HUES48 (cell line): ENCODE measurements around the gene CCDC27.
"Not testable (repeated sequence)": the region's sequence is repeated elsewhere in the genome, so short reads cannot be mapped to it uniquely, and the experiment has no call there.

Source experiments
- H3K27ac ChIP-seq: one replicate; pipeline ENCODE4 v1.7.0; 2013; ENCODE audit warnings: low read depth, low read length, inconsistent platforms
- H3K27me3 ChIP-seq: 2 replicates; pipeline ENCODE4 v1.6.1; 2013; ENCODE audit warnings: mild to moderate bottlenecking, low read length; ENCODE audit not compliant: control insufficient read depth, insufficient read depth
- H3K36me3 ChIP-seq: 2 replicates; pipeline ENCODE4 v1.6.1; 2013; ENCODE audit warnings: low read length; ENCODE audit not compliant: control insufficient read depth, insufficient read depth
- H3K4me1 ChIP-seq: 2 replicates; pipeline ENCODE4 v1.6.1; 2013; ENCODE audit warnings: mild to moderate bottlenecking, low read length; ENCODE audit not compliant: control insufficient read depth, insufficient read depth
- H3K4me3 ChIP-seq: 2 replicates; pipeline ENCODE4 v1.5.1; 2013; ENCODE audit warnings: mild to moderate bottlenecking, low read depth, low read length
- H3K9ac ChIP-seq: 2 replicates; pipeline ENCODE4 v1.6.1; 2013; ENCODE audit warnings: mild to moderate bottlenecking, low read depth, low read length, moderate library complexity
- H3K9me3 ChIP-seq: 2 replicates; pipeline ENCODE4 v1.6.1; 2013; ENCODE audit warnings: low read length; ENCODE audit not compliant: control insufficient read depth, insufficient read depth

Gene CCDC27

DNA sequence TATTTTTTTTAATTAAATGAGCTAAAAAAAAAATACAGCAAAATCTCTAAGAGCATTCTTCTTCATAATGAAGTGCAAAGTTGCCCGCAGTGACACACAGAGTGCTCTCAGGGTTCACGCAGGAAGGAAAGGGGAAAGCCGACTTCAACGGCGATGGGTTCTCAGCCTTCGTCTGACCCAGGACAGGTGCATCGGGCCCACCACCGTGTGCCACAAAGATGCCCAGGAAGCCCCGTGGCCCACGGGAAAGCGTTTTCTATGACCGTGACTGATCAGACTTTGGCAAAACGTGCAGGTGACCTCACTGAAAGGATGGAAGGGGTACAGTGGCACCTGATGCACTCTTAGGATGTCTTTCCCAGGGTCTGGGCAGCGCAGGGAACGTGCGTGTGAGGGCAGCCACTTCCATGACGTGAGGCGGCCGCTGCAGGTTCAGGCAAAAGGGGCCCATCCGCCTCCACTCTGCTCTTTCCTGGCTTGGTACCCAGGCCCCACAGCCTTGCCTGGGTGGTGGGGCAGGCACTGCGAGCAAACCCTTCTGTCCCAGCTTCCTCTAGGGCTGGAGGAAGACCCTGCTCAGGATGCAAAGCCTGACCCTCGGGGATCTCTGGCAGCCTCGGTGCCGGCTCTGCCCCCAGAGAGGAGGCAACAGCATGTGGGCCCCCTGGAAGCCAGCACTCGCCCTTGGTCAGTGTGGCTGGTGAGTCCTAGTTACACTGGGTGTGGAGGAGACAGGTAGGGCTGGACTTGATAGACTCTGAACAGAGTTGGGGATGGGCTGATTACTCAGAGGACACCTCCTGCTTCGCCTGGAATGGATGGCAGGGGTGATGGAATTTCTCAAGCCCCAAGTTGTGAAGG lies 35.7 kb downstream of the CCDC27 start:
- Histone ChIP-seq H3K27me3 (no peaks in the 10 kb centered on the region), H3K9ac (no peak overlapping the region), H3K4me3 (no peak overlapping the region), H3K27ac (no peak overlapping the region), H3K9me3 (no peaks in the 10 kb centered on the region), H3K4me1 (peaks cover 12% of the 10 kb centered on the region), H3K36me3 (peaks cover 58% of the 10 kb centered on the region)

DNA sequence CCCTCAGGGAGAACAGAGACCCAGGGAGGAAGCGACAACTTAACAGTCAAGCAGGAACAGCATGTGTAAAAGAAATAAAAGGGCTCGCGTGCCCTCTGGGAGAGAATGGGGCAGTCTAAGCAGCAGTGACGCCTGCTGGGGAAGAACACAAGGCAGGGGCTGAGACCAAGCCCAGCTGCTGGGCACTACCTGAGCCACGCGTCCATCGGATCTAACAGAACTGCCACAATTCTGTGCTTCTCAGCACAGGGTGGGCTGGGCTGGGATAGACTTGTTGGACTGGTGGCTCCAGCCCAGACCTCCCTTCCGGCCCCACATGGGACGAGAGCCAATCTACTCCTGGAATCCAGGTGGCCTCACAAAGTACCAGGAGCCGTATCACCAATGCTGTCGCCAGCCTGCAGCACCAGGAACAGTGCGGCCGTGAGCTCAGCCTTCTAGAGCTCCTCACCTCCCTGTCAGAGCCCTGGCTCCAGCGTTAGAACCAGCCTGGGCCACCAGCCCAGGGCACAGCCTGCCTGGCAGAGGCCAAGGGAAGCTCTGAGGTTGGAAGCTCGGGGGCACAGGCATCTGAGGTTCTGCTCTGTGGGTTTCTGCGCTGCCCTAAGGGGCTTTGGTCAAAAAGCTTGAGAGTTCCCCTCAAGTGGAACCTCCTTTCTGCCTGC lies 36.6 kb downstream of the CCDC27 start:
- H3K36me3 ChIP-seq: peaks cover 49% of the 10 kb centered on the region
- peaks cover 14% of the 10 kb centered on the region for H3K4me1 ChIP-seq
- H3K9me3 ChIP-seq: no peaks in the 10 kb centered on the region
- no peak overlapping the region for H3K9ac ChIP-seq
- H3K4me3 ChIP-seq: no peak overlapping the region
- H3K27ac ChIP-seq: no peak overlapping the region
- no peaks in the 10 kb centered on the region for H3K27me3 ChIP-seq

DNA sequence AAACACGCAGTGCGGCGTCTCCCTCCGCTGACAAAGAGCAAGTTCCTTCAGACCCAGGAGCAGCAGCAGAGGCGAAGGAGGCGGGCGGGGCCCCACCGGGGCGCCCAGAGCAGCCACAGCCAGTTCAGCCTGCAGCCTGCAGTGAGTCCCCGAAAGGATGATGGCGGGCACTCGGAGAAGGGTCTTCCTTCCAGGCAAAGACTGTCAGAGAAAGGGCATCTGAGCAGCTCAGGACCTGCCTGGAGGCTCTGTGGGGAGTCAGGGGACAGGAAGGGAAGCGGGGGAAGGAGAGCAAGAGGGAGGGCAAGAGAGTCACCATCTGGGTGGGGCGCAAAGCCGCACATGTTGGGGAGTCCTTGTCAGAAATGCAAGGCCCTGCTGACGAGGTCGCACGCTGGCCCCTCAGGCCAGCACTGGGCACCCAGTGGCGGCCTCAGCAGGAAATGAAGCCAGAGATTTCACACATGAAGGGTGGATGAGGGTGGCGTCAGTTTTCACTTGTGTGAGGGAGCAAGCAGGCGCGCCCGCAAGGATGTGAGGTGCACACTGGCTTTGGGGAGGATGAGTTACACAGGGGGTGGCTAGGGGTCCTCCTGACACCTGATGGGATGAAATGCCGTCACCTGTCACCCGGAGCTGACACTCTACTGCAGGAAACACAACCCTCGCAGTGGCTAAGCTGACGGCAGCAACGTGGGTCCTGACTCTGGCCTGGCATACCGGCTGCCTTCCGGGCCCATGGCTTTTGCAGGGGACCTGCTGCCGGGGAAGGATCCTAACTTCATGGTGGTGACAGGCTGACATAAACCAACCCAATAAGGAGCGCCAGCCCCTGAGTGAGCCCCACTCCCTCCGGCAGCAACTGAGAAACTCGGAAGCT lies 37.4 kb downstream of the CCDC27 start:
- no peak overlapping the region for H3K4me3 ChIP-seq
- no peak overlapping the region for H3K27ac ChIP-seq
- H3K9me3 ChIP-seq: no peaks in the 10 kb centered on the region
- peaks cover 14% of the 10 kb centered on the region for H3K4me1 ChIP-seq
- peaks cover 41% of the 10 kb centered on the region for H3K36me3 ChIP-seq
- H3K9ac ChIP-seq: no peak overlapping the region
- H3K27me3 ChIP-seq: no peaks in the 10 kb centered on the region

DNA sequence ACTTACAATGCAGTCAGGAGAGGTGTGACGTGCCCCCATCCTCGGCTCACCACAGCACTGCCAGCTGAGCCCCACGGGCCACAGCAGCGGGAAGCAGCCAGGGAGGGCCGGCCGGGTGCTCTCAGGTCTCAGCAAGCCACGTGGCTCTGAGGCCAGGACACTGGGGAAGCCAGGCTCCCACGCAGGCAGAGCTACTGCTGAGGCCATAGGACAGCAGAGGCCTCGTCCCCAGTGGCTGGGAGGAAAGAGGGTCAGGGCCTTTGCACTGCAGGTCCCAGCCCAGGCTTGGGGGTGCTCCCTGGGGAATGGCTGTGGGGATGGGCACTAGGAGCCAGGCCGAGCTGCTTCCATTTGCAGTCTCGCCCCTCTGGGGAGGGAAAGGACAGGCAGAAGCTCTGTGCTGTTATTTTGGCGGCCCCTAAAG lies 38.3 kb downstream of the CCDC27 start:
- Histone ChIP-seq H3K36me3 (peaks cover 34% of the 10 kb centered on the region), H3K9me3 (no peaks in the 10 kb centered on the region), H3K27ac (no peak overlapping the region), H3K4me1 (peaks cover 19% of the 10 kb centered on the region), H3K9ac (no peak overlapping the region), H3K4me3 (no peak overlapping the region), H3K27me3 (no peaks in the 10 kb centered on the region)

DNA sequence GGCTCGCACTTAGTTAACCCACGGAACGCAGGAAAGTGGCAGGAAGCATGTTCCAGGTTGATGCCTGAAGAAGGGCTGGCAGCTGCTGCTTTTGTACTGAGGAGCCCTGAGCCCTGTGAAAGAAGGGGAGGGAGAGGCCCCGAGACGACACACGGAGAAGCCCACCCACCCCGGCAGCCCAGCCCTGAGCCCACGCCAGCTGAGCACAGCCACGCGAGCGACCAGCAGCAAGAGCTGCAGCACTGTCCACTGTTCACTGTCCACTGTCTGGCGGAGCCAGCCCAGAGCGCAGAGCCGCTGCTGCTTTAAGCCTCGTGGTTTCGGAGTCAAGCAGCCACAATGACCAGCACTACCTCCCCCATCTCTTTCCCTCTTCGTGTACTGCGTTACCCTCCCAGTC lies 38.7 kb downstream of the CCDC27 start:
- Histone ChIP-seq H3K4me3 (no peak overlapping the region), H3K9me3 (no peaks in the 10 kb centered on the region), H3K36me3 (peaks cover 29% of the 10 kb centered on the region), H3K27me3 (no peaks in the 10 kb centered on the region), H3K9ac (no peak overlapping the region), H3K4me1 (peaks cover 19% of the 10 kb centered on the region), H3K27ac (no peak overlapping the region)

DNA sequence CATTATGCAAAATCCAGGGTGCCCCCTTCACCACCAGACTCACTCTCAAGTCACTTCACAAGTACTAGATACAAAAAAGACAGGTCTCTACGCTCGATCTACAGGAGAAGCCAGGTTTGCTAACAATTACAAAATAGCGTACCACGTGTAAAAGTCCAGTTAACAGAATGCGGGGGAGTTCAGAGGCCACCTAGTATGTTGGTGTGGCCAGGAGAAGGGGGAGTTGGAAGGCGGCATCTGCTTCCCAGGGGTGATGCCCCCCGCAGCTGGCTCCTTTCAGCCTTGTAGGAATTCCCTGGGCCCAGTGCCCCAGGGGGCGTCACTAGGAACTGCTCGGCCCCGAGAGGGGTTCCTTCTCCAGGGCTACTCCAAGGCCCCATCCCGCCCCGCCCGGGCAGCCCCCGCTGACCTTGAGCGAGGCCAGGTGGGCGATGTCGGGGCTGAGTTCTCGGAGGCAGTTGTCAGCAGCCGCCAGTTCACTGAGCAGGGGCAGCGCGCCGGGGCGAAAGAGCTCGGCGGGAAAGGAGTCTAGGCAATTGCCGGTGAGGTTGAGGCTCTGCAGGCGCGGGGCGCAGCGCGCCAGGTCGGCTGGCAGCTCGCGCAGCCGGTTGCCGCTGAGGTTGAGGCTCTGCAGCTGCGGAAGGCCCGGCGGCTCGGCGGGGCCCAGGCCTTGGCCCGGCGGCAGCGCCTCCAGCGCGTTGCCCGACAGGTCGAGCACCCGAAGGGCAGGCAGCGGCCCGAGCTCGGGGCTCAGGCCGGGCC lies 43.4 kb downstream of the CCDC27 start:
- peak overlapping the region; percentile 73 for H3K9ac ChIP-seq
- H3K27ac ChIP-seq: peak overlapping the region; percentile 66
- H3K4me3 ChIP-seq: peak overlapping the region; percentile 84
- H3K4me1 ChIP-seq: peaks cover 23% of the 10 kb centered on the region
- H3K27me3 ChIP-seq: no peaks in the 10 kb centered on the region
- no peaks in the 10 kb centered on the region for H3K9me3 ChIP-seq
- peaks cover 8% of the 10 kb centered on the region; the same call in 1 of the 2 replicates for H3K36me3 ChIP-seq

DNA sequence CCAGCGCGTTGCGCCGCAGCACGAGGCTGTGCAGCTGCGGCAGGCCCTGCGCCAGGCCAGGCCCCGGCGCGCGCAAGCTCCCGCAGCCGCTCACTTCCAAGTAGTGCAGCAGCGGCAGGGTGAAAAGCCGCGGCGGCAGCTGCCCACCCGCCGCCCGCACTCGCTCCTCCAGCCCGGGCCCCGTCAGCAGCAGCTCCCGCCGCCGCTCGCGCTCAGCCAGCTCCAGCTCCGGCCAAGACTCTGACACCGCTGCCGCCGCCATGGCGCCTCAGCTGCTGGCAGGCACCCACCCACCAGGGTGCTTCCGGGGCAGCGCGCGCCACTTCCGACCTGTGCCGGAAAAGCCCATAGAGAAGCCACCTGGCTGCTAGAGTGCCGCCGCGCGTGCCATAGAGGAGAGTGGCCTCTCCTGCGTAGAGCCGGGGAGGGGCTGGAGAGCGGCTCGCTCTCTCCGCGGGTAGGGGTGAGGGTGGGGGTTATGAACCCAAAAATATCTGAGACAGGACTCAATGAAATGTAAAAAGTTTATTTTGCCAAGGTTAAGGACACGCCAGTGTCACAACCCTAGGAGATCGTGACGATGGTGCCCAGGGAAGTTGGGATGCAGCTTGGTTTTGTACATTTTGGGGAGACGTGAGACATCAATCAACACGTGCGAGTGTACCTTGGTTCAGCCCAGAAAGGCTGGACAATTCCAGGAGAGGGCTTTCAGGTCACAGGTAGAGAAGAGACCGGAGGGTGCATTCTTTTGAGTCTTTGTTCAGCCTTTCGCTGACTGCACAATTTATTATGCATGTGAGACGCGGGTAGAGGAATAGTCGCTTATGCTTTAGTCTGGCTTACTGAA lies 44.2 kb downstream of the CCDC27 start, which contains the start of gene LRRC47:
Gene LRRC47, minus strand, starts transcription at position 284 of the 847 bp plus-strand sequence. Its CDS starts 22 bp downstream, at position 262.
- peak within 1 kb of the TSS; percentile 84 for H3K4me3 ChIP-seq
- H3K27me3 ChIP-seq: no peaks in the 10 kb centered on the region
- H3K36me3 ChIP-seq: peaks cover 7% of the 10 kb centered on the region; the same call in 1 of the 2 replicates
- H3K27ac ChIP-seq: peak within 1 kb of the TSS; percentile 66
- H3K4me1 ChIP-seq: peaks cover 23% of the 10 kb centered on the region
- H3K9ac ChIP-seq: peak within 1 kb of the TSS; percentile 73
- no peaks in the 10 kb centered on the region for H3K9me3 ChIP-seq

DNA sequence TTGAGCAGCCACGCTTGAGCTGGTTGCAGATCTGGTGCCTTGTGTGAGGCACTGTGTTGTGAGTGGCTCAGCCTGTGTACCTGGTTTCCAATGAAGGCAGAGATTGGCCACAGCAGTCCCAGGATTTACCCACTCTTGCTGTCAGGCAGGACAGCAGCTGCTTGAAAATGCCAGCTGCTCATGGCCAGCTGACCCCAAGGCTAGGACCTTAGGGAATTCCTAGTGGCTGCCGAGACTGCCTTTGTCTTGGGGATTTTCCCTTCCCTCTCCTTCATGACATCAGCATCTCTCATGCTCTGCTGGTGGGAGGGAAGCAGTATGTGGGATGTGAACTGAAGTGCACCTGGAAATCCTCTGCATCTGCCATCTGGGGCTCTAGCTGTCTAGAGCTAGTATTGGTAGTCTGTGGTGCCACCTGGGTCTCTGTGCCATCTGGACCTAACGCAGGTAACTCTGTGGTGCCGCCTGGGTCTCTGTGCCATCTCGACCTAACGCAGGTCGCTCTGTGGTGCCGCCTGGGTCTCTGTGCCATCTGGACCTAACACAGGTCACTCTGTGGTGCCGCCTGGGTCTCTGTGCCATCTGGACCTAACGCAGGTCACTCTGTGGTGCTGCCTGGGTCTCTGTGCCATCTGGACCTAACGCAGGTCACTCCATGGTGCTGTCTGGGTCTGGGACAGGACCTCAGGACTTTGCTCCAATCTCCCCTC lies 47.9 kb downstream of the CCDC27 start:
- H3K9ac ChIP-seq: no peak overlapping the region
- H3K27ac ChIP-seq: no peak overlapping the region
- no peaks in the 10 kb centered on the region for H3K27me3 ChIP-seq
- peaks cover 3% of the 10 kb centered on the region for H3K9me3 ChIP-seq
- no peak overlapping the region for H3K4me3 ChIP-seq
- peaks cover 9% of the 10 kb centered on the region; the same call in 1 of the 2 replicates for H3K4me1 ChIP-seq
- no peaks in the 10 kb centered on the region for H3K36me3 ChIP-seq

DNA sequence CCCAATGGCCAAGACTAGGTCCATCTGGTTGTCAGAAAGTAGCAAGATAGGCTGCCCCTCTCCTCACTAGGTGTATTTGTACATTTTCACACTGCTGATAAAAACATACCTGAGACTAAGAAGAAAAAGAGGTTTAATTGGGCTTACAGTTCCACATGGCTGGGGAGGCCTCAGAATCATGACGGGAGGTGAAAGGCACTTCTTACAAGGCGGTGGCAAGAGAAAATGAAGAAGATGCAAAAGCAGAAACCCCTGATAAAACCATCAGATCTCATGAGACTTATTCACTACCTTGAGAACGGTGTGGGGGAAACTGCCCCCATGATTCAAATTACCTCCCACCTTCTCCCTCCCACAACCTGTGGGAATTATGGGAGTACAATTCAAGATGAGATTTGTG lies 48.5 kb downstream of the CCDC27 start:
- H3K9ac ChIP-seq, H3K27ac ChIP-seq, H3K36me3 ChIP-seq, H3K4me3 ChIP-seq, H3K4me1 ChIP-seq, H3K9me3 ChIP-seq, H3K27me3 ChIP-seq: not testable (repeated sequence)
